ENCODE data around the gene GABRB1.

- no peak for TF ChIP-seq CTCF (conservative IDR thresholded peaks at IDR 0.05 in 1 of 2, IDR thresholded peaks at IDR 0.05 in 1 of 2; ENCODE audit: low read depth in 1 of 2, low read length in 2 of 2)
- TF ChIP-seq EZH2 (IDR thresholded peaks at IDR 0.05; ENCODE audit: low read length, missing control alignments): no peak
Observed at GRCh38 chr4:47374477-47374876, 343.1 kb downstream of the GABRB1 start.

Data from fibroblast of lung (primary cell).